Loucy (cell line): ENCODE data around the gene C5orf24.

Experiments
- EZH2phosphoT487 ChIP-seq: fragments of 200-600 bp; IDR thresholded peaks from 2 replicates; pipeline ENCODE4 v1.6.1; 2018; ENCODE audit warnings: antibody characterized with exemption, mild to moderate bottlenecking, moderate library complexity, borderline replicate concordance
- TF ChIP-seq, protein P1 (sequence below): fragments of 200-600 bp; sonication (generic); conservative IDR thresholded peaks from 2 replicates; pipeline ENCODE4 v1.5.1; 2014; ENCODE audit warnings: mild to moderate bottlenecking, antibody characterized with exemption, low read length

DNA sequence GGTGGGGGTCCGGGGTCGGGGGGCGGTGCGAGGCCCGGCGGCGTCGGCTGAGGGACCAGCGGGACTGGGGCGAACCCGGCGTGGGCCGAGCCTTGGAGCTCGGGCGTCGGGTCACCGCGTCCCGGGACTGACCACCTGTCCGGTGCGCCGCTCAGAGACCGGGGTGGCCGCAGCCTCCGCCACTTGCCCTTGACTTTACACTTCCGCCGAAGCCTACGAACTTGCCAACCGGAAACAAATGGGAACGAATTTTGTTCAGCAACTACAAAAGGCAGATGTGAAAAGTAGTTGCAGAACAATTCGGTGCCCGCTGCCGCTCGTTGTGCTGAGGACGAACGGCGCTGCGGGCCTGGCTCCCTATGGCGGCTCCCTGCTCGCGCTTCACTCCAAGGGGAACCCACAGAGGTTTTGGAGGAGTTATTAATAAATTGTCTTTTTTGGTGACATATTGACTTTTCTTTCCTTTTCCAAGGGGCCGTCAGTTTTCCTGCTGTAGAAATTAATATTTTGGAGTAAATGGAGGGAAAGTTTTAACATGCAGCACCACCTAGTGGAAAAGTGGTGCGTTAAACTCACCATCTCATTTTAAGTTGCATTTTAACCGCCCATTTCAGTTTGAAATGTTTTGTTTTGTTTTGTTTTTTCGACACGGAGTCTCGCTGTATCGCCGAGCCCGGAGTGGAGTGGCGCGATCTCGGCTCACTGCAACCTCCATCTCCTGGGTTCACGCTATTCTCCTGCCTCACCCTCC lies 59.7 kb downstream of the C5orf24 start:
- TF ChIP-seq, protein P1, sequence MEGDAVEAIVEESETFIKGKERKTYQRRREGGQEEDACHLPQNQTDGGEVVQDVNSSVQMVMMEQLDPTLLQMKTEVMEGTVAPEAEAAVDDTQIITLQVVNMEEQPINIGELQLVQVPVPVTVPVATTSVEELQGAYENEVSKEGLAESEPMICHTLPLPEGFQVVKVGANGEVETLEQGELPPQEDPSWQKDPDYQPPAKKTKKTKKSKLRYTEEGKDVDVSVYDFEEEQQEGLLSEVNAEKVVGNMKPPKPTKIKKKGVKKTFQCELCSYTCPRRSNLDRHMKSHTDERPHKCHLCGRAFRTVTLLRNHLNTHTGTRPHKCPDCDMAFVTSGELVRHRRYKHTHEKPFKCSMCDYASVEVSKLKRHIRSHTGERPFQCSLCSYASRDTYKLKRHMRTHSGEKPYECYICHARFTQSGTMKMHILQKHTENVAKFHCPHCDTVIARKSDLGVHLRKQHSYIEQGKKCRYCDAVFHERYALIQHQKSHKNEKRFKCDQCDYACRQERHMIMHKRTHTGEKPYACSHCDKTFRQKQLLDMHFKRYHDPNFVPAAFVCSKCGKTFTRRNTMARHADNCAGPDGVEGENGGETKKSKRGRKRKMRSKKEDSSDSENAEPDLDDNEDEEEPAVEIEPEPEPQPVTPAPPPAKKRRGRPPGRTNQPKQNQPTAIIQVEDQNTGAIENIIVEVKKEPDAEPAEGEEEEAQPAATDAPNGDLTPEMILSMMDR, result peak; percentile 60
- TF ChIP-seq EZH2phosphoT487, result no peak
